Epidermal melanocyte (primary cell): ENCODE results near the gene TRIM66.

Source experiments
- DNase-seq: peaks from one replicate; pipeline ENCODE4 v3.0.0; 2011; ENCODE audit warnings: low spot score; ENCODE audit not compliant: insufficient read length

TRIM66 gene

GRCh38 chr11:8656291-8656690 lies 26.2 kb downstream of the TRIM66 start:
- DNase-seq: no peak

GRCh38 chr11:8654503-8654902 lies 28.0 kb downstream of the TRIM66 start:
- no peak for DNase-seq

GRCh38 chr11:8652140-8652539 lies 30.3 kb downstream of the TRIM66 start:
- no peak for DNase-seq

DNA sequence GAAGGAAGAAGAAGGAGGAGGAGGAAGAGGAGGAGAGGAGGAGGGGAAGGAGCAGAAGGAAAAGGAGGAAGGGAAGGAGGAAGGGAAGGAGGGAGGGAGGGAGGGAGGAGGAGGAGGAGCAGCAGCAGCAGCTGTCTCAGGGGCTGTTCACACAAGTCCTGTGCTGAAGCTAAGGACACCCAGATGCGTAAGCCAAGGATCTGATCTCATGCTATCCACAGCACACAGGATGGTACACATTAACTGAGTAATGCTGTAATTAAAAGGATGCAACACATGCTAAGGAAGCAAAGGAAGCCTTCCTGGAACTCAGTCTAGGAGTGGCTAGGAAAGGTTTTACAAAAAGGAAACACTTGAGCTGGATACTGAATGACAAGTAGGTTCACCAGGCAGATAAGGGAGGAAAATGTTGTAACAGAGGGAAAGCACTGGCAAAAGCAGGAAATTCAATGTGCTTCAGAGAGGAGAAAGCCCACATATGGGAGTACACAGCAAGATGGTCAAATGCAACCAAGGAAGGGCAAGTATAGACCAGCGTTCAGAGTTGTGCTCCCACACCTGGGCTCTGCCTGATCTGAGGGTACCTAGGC lies 32.0 kb downstream of the TRIM66 start:
- no peak for DNase-seq

- DNase-seq: no peak
Measured at GRCh38 chr11:8649361-8649760, 33.1 kb downstream of the TRIM66 start.

- no peak for DNase-seq
Measured at GRCh38 chr11:8646873-8647272, 35.6 kb downstream of the TRIM66 start.

DNA sequence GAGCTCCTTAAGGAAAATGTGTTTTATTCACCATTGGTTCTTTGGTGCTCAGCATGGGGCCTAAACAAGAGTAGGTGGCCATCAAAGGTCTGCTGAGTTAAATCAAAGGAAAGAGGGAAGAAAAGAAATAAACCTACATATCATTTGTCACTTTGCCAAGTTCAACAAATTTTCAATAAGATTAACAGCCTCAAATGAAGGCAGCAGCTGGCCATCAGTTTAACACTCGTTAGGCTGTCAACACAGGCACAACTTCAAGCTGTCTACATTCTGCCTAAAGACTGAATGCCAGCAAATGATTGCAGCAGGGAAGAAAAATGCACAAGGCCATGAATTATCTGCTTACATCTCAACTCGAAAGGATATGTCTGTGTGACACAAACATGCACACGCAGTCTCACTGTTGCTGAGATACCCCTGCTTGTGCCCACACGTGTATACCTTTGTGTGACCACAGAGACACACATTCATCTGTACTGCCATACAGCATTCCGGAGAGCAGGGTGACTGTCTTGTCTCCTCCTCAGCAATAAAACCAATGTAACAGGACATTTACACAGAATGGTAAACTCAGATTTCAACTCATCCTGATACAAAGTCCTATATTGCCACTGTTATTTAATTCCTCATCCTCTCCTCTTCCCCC lies 40.1 kb downstream of the TRIM66 start:
- DNase-seq: no peak

- no peak for DNase-seq
Measured at GRCh38 chr11:8641332-8641731, 41.1 kb downstream of the TRIM66 start.

GRCh38 chr11:8640267-8640906 lies 42.1 kb downstream of the TRIM66 start:
- DNase-seq: no peak

GRCh38 chr11:8639655-8640054 lies 42.8 kb downstream of the TRIM66 start:
- no peak for DNase-seq

DNA sequence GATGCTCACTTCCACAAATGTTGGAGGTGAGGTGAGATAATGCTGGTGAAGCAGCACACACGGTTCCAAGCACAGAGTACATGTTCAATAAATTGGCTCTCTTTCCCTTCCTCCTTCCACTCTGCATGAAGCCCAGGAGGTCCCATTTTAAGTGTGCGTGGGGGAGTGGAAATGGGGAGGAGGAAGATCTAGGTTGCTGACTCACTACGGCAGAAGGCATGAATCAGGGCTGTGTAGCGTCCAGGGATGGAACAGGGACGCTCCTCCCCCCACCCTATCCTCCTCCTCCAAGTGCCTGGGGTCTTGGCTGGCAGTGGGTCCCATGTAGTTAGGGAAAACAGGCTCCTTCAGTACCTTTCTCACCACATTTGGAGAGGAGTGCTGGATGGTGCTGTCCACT lies 44.2 kb downstream of the TRIM66 start:
- DNase-seq: no peak

- DNase-seq: no peak
Measured at GRCh38 chr11:8636127-8636526, 46.3 kb downstream of the TRIM66 start.

DNA sequence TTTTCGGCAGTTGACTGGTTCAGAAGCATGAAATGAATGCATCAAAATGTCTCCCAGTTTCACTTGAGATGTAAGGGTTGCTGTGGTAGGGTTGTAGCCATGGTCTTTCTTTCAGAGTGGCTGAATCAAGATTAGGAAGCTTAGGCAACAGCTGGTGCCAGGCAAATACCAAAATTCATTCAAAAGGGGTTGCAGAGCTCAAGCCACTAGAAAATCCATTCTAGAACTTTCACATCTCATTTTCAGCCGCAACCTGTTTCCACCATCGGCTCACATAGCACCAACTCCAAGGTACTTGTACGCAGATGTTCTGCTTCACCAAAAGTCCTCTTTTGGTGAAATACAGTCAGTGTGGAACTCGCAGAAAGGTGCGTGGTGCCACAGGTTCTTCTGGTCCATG lies 48.0 kb downstream of the TRIM66 start:
- no peak for DNase-seq

GRCh38 chr11:8631395-8632118 lies 50.9 kb downstream of the TRIM66 start:
- DNase-seq: no peak

DNA sequence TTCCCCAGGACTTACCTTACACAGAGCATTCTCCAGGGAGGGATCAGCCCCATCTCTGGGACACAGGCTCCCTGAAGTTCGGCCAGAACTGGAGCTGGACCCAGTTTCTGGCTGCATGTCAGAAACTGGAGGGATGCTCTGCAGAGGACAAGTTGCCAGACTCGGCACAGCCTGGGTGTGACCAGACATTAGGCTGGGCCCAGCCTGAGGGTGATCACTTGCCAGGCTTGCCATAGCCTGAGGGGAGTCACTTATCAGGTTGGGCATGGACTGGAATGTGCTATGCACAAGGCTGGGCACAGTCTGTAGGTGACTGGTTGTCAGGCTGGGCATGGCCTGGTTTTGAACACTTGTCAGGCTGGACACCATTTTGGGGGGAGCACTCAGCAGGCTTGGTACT lies 57.8 kb downstream of the TRIM66 start:
- DNase-seq: no peak

DNA sequence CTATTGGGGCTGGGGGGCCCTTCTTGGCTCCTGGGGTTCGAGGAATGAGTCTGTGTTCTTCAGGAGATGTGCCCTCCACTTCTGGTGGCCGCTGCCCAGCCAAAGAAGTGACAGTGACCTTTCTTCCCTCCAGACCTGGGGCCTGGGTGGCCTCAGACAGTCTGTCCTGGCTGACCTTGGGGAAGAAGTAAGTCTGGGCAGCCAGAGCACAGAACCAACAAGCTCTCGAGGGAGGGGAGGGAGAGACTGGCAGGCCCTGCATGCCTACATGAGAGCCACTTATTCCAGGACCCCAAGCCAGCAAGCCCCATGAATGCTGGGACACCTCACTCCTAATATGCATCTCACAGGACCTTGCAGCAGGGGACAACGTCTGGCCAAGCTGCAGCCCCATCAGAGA lies 61.3 kb downstream of the TRIM66 start:
- DNase-seq: no peak

DNA sequence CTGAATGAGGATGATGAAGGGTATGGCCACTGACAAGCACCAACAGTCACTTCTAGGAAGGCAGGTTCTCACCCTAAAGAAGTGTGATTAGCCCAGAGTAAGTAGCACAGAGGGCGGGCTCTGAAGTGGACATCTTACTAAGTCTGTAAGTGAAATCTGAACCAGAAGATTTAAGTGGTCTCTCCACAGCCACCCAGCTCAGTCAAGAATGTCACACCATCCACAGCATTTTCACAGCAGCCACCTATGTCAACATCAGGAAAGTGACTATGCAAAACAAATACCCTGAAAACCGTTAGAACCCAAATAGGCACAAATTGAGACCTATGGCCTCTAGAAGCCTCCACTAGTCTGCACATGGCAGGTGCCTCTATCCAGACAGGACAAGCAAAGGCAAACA lies 65.4 kb downstream of the TRIM66 start:
- no peak for DNase-seq

DNA sequence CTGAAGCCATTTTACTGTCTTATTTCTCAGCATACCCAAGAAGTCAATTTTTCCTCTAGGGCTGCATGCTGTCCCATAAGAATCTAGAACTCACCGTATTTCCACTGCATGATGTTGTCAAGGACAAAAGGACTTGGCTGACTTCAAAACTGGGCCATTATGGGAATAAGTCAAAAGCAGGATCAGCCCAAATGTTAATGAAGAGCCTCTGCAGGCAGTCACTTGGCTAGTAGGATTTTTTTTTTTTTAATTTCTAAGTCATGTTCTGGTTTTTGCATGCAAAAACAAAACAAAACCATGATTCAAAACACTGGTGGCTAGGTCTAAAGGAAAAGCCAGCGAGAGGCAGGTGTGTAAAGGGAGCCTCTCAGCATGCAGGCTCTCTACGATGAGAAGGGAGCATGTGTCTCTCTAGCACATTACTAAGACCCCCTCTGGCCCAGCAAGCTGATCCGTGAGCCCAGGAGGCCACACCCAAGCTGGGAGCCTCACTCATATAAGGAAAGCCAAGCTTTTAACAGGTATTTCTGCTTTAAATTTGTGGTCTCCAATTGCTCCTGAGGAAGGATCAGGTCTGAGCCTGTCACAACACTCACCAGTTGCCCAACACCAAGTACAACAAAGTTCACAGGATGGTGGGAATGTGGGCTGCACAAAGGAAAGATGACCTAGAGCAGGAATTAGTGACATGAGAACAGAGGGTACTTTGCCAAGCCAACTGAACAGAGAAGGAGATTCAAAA lies 67.0 kb downstream of the TRIM66 start:
- no peak for DNase-seq

- DNase-seq: no peak
Measured at GRCh38 chr11:8614497-8614896, 68.0 kb downstream of the TRIM66 start.

GRCh38 chr11:8613036-8613435 lies 69.4 kb downstream of the TRIM66 start:
- no peak for DNase-seq

GRCh38 chr11:8612522-8612921 lies 69.9 kb downstream of the TRIM66 start:
- no peak for DNase-seq
